Activated naive CD4-positive, alpha-beta T cell treated with anti-CD3 and anti-CD28 coated beads, Interleukin-2, amount 10 ng/mL, durations not matched to agents 7 days and 5 days (primary cell): ENCODE results near the gene CLEC2A.

Experiments
- CTCF ChIA-PET: fragments of 350-600 bp; sonication (Branson Sonifier 250); formaldehyde crosslinking; loops from one replicate; lab custom pipeline; 2021; ENCODE audit warnings: antibody characterized with exemption; lab: Charles Lee
- DNase-seq: peaks from one replicate; pipeline ENCODE4 v3.0.0-alpha.2; 2020
- H3K27ac Mint-ChIP-seq: one replicate; pipeline ENCODE4 v1.8.0; 2021; ENCODE audit warnings: mild to moderate bottlenecking, moderate library complexity, mixed read lengths
- H3K27me3 Mint-ChIP-seq: one replicate; pipeline ENCODE4 v1.8.0; 2021; ENCODE audit warnings: mild to moderate bottlenecking, mixed read lengths
- H3K36me3 Mint-ChIP-seq: one replicate; pipeline ENCODE4 v1.8.0; 2021; ENCODE audit warnings: mixed read lengths
- H3K4me1 Mint-ChIP-seq: one replicate; pipeline ENCODE4 v1.8.0; 2021; ENCODE audit warnings: mixed read lengths
- H3K4me3 Mint-ChIP-seq: one replicate; pipeline ENCODE4 v1.8.0; 2021; ENCODE audit warnings: mild to moderate bottlenecking, moderate library complexity, mixed read lengths
- H3K9me3 Mint-ChIP-seq: one replicate; pipeline ENCODE4 v1.8.0; 2021; ENCODE audit warnings: mixed read lengths

The CLEC2A gene

DNA sequence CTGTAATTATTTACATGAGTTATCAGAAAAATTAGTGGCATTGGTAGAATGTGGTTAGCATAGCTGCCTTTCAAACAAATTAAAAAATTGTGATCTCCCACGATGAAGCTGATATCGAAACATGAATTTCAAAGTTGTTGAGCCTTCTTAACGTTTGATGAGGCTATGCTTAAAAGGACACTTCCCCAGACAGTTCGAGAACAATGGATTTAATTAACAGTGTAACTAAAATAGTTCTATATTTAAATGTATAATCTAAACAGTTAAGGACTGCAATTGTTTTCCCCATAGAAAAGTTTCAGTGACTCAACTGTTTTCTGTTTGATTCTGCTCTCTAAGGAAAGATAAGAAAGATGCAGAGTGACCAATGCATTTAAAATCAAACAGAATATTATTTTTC, 64.6 kb downstream of the CLEC2A start:
- Mint-ChIP-seq H3K9me3 (peaks cover 17% of the 10 kb centered on the region), H3K27ac (peak overlapping the region; percentile 91), H3K4me3 (peak overlapping the region; percentile 82), H3K27me3 (no peaks in the 10 kb centered on the region), H3K36me3 (peaks cover 40% of the 10 kb centered on the region), H3K4me1 (peaks cover 39% of the 10 kb centered on the region)
- DNase-seq, result no peak
- CTCF ChIA-PET, result interaction anchor here (1.1 to 4.3 kb wide), 5 partner anchors 54 to 125 kb away, joined by 3 to 15 read pairs (median 6); partner anchors contain the start of gene CD69

GRCh38 chr12:9866860-9867269, 65.3 kb downstream of the CLEC2A start:
- Mint-ChIP-seq H3K4me1 (peaks cover 41% of the 10 kb centered on the region), H3K36me3 (peaks cover 45% of the 10 kb centered on the region), H3K27ac (peak overlapping the region; percentile 91), H3K4me3 (peak overlapping the region; percentile 82), H3K9me3 (peaks cover 18% of the 10 kb centered on the region), H3K27me3 (no peaks in the 10 kb centered on the region)
- DNase-seq, result no peak
- CTCF ChIA-PET, result interaction anchor here (0.9 to 4.3 kb wide), 7 partner anchors 53 to 217 kb away, joined by 3 to 15 read pairs (median 4); partner anchors contain the start of genes CD69 and CLEC2D

DNA sequence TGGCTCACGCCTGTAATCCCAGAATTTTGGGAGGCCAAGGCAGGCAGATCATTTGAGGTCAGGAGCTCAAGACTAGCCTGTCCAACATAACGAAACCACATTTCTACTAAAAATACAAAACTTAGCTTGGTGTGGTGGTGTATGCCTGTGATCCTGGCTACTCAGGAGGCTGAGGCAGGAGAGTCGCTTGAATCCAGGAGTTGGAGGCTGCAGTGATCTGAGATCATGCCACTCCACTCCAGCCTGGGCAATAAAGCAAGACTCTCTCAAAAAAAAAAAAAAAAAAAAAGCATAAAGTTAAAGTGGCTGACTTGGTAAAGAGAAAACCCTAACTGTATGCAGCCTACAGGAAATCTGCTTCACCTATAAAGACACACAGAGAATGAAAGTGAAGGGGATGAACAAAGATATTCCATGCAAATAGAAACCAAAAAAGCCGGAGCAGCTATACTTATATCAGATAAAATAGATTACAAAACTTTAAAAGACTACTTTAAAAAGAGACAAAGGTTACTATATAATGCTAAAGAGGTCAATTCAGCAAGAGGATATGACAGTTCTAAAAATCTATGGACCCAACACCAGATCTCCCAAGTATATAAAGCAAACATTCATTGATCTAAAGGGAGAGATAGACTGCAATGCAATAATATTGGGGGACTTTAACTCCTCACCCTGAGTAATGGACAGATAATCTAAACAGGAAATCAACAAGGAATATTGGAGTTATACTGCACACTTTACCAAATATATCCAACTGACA, 67.1 kb downstream of the CLEC2A start:
- CTCF ChIA-PET, result interaction anchor here (2.5 to 4.3 kb wide), 2 partner anchors 51 to 67 kb away, joined by 6 to 15 read pairs; no protein-coding TSS in a partner anchor
- H3K9me3 Mint-ChIP-seq, result peaks cover 18% of the 10 kb centered on the region
- H3K4me3 Mint-ChIP-seq, result peak overlapping the region; percentile 82
- no peaks in the 10 kb centered on the region for H3K27me3 Mint-ChIP-seq
- H3K36me3 Mint-ChIP-seq, result peaks cover 52% of the 10 kb centered on the region
- no peak for DNase-seq
- peak overlapping the region; percentile 91 for H3K27ac Mint-ChIP-seq
- H3K4me1 Mint-ChIP-seq, result peaks cover 41% of the 10 kb centered on the region
